Astrocyte (in vitro differentiated cells and primary cell): ENCODE results near the gene ACTL8.

Source experiments
- EZH2 ChIP-seq: IDR thresholded peaks from 2 replicates; pipeline ENCODE4 v1.6.1; 2012; ENCODE audit warnings: mild to moderate bottlenecking, low read length, inconsistent platforms; ENCODE audit not compliant: insufficient read depth
- TF ChIP-seq, protein P1 (sequence below): IDR thresholded peaks from 2 replicates; pipeline ENCODE4 v1.5.1; 2011; ENCODE audit warnings: low read depth, mild to moderate bottlenecking, inconsistent platforms, low read length, moderate library complexity; ENCODE audit not compliant: insufficient read depth

DNA sequence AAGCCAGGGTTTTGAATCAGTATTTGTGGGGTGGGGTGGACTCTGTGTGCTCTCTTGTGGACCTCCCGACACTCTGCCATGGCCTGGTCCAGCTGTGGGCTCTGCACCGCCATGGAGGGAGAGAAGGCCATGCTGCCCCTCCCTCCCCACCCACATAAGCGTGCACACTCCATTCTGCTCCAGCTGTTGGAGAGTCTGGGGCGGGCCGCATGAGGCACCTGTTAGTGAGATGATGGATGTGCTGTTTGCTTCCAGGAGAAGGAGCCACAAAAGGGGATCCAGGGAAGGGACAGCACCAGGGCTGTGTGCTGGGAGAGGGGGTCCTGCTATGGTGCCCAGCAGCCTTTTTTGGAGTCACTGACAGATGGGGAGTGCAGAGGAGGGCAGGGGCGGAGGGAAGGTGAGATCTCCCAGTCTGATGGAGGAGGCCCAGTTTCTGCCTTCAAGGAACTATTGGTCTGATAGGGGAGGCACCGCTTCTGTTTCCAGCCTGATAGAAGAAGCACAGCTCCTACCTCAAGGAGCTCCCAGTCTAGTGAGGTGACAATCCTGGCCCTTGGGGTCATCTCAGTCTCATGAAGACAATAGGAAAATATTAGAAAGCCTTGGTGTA lies 101.5 kb downstream of the ACTL8 start:
- TF ChIP-seq, protein P1, sequence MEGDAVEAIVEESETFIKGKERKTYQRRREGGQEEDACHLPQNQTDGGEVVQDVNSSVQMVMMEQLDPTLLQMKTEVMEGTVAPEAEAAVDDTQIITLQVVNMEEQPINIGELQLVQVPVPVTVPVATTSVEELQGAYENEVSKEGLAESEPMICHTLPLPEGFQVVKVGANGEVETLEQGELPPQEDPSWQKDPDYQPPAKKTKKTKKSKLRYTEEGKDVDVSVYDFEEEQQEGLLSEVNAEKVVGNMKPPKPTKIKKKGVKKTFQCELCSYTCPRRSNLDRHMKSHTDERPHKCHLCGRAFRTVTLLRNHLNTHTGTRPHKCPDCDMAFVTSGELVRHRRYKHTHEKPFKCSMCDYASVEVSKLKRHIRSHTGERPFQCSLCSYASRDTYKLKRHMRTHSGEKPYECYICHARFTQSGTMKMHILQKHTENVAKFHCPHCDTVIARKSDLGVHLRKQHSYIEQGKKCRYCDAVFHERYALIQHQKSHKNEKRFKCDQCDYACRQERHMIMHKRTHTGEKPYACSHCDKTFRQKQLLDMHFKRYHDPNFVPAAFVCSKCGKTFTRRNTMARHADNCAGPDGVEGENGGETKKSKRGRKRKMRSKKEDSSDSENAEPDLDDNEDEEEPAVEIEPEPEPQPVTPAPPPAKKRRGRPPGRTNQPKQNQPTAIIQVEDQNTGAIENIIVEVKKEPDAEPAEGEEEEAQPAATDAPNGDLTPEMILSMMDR: no peak
- TF ChIP-seq EZH2: no peak
